GM12801 (cell line): ENCODE results near the gene TMEM130.

Experiments used
- CTCF ChIP-seq: IDR thresholded peaks from one replicate; pipeline ENCODE4 v1.5.1; 2011; ENCODE audit warnings: control low read depth; ENCODE audit not compliant: insufficient read length; ENCODE audit errors: extremely low read depth

TMEM130 gene

DNA sequence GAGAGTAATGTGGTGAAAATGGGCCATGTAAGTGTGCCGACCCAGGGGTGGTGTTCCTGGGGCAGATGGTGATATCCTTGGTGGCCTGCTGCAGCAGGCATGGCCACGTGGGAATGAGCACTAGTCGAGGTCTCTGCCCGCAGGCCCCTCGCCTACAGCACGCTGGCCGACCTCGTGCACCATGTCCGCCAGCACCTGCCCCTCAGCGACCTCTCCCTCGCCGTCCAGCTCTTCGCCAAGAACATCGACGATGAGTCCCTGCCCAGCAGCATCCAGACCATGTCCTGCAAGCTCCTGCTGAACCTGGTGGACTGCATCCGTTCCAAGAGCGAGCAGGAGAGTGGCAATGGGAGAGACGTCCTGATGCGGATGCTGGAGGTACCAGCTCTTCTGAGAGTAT, 38.8 kb upstream of the TMEM130 start:
- TF ChIP-seq CTCF, result no peak

- no peak for TF ChIP-seq CTCF
Measured at GRCh38 chr7:98907570-98907969, 37.8 kb upstream of the TMEM130 start.

DNA sequence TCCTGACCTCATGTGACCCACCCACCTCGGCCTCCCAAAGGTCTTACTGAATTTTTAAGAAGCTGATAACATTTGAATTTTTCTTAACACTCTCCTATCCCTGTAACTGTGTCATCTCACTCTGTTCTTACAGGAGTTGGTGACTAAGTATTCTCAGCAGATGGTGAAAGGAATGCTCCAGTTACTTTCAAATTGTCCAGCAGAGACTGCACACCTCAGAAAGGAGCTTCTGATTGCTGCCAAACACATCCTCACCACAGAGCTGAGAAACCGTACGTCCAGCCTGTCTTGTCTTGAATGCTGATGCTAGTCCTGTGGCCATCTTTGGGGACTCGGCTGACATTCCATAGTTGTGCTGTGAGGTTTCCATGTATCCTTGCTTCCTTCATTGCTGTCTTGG, 33.4 kb upstream of the TMEM130 start:
- TF ChIP-seq CTCF, result no peak

DNA sequence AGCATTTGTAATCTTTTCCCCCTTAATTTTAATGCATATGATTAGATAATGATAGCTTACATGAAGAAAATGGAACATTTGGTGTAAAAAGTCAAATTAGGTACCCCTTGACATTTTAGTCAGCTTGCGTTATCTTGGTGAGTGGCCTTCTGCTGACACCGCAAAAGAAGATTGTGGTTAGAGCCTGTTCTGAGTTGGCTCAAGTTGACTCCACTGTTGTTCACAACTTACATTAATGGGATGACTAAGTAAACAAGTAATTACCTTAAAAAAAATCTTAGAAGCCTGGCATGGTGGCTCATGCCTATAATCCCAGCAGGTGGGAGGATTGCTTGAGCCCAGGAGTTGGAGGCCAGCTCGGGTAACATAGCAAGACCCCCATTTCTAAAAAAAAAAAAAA, 32.7 kb upstream of the TMEM130 start:
- TF ChIP-seq CTCF, result no peak

DNA sequence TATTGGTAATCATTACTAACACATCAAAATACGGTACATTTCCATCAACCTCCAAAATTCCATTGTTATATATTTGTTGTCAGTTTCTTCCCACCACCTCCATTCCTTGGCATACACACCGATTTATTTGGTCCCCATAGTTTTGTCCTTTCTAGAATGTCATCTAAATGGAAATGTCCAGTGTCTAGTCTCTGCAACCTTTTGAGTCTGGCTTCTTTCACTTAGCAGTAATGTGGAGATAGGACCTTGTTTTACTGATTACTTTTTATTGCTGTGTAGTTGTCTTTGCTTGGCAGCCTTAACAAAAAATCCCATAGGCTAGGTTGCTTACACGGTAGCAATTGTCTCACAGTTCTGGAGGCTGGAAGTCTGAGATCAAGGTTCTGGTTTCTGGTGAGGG, 31.0 kb upstream of the TMEM130 start:
- TF ChIP-seq CTCF, result no peak

DNA sequence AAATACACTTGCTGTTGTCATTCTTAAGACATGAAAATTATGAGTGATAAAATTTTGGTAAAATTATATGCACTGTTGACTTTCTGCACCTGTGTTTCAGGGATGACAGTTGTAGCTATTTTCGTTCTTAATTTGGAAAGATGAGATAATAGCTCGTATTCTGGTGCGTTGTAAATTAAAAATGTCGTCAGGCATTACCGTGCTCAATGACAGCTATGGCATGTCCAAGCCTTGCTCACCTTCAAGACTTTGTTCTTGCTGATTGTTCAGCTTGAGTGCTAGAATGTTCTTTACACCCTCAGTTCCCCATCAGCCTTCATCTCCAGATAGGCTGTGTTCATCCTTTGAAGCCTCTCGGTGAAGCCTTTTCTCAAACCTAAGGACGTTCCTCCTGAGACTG, 30.0 kb upstream of the TMEM130 start:
- no peak for TF ChIP-seq CTCF

GRCh38 chr7:98892609-98893008, 22.8 kb upstream of the TMEM130 start:
- no peak for TF ChIP-seq CTCF

GRCh38 chr7:98887038-98887437, 17.2 kb upstream of the TMEM130 start:
- TF ChIP-seq CTCF, result no peak
